HG02763 (cell line): Measurements from ENCODE around the gene FTL.
A peak's percentile ranks its signal among the peaks of the same experiment; 100 is the strongest.

Source experiments
- ATAC-seq: cut with Tn5 transposase; IDR thresholded peaks from one replicate; pipeline ENCODE4 v1.9.1; 2021; ENCODE audit warnings: mild to moderate bottlenecking, moderate library complexity; ENCODE audit not compliant: unreplicated experiment

The FTL gene

GRCh38 chr19:48945415-48945814 is 19.7 kb upstream of the FTL start:
- ATAC-seq, result no peak

DNA sequence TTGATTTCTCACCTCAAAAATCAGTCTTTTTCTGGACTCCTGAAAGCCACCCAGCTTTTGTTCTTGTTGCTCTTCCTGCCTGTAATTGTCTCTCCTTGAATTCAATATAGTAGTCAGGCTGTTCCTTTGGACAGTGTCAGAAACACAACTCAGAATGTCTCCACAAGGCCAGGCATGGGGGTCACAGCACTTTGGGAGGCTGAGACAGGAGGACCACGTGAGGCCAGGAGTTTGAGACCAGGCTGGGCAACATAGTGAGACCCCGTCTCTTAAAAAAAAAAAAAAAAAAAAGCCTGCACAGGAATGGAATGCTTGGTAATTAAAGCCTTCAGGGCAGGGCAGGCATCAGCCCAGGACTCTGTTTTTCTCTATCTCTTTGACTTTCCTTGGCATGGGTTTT is 19.3 kb upstream of the FTL start:
- no peak for ATAC-seq

GRCh38 chr19:48946463-48947257 is 18.4 kb upstream of the FTL start:
- no peak for ATAC-seq

DNA sequence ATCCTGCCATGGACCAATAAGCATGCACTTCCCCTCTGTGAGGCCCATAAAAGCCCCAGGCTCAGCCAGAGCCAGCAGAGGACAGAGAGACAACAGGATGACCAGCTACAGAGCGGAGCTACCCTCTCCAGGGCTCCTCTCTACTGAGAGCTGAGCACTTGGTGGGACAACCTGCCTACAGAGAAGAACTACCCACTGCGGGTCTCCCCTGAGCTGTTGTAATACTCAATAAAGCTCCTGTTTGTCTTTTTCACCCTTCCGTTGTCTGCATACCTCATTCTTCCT is 17.9 kb upstream of the FTL start:
- ATAC-seq, result no peak

GRCh38 chr19:48950159-48950558 is 14.9 kb upstream of the FTL start:
- ATAC-seq, result no peak

GRCh38 chr19:48950830-48951519 is 14.1 kb upstream of the FTL start:
- ATAC-seq, result no peak

- ATAC-seq, result no peak
These were observed 12.0 kb upstream of the FTL start for GRCh38 chr19:48953141-48953540.

GRCh38 chr19:48953990-48954594 is 11.0 kb upstream of the FTL start:
- no peak for ATAC-seq

DNA sequence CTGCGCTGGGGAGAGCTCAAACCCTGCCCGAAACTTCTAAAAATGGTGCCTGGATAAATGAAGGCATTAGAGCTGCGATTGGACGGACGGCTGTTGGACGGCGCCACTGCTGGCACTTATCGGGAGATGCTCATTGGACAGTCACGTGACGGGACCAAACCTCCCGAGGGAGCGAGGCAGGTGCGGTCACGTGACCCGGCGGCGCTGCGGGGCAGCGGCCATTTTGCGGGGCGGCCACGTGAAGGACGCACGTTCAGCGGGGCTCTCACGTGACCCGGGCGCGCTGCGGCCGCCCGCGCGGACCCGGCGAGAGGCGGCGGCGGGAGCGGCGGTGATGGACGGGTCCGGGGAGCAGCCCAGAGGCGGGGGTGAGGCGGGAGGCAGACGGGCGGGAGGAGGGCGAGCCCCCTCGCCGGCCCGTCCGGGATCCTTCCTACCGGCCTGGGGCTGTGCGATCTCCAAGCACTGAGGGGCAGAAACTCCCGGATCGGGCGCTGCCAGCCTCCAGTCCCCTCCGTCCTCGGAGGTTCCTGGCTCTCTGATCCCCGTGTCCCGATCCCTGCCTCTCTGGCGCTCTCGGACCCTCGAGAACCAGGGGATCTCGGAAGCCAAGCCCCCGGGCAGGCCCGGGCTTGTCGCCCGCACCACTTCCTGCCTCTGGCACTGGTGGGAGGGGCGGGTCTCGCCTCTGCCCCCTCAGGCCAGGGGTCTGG is 10.4 kb upstream of the FTL start, which contains the start of gene BAX:
Gene BAX (plus strand): TSS at position 281 of the 713 bp plus-strand sequence. CDS start 54 bp downstream, at position 335.
- ATAC-seq, result peak; percentile 94

- no peak for ATAC-seq
These were observed 9.7 kb upstream of the FTL start for GRCh38 chr19:48955308-48955958.

DNA sequence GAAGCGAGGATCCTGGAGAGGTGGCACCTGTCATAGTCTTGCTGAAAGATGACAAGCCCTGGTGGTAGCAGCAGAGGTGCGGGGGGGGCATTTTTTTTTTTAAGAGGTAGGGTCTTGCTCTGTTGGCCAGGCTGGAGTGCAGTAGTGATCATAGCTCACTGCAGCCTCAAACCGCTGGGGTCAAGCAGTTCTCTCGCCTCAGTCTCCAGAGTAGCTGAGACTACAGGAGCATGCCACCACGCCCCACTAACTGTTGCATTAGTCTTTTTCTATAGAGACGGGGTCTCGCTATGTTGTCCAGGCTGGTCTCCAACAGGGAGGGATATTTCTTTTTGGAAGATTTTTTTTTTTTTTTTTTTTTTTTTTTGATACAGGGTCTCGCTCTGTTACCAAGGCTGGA is 7.1 kb upstream of the FTL start:
- ATAC-seq, result no peak

- ATAC-seq, result no peak
These were observed 5.5 kb upstream of the FTL start for GRCh38 chr19:48959341-48960239.

- no peak for ATAC-seq
These were observed 4.0 kb upstream of the FTL start for GRCh38 chr19:48961051-48961649.

DNA sequence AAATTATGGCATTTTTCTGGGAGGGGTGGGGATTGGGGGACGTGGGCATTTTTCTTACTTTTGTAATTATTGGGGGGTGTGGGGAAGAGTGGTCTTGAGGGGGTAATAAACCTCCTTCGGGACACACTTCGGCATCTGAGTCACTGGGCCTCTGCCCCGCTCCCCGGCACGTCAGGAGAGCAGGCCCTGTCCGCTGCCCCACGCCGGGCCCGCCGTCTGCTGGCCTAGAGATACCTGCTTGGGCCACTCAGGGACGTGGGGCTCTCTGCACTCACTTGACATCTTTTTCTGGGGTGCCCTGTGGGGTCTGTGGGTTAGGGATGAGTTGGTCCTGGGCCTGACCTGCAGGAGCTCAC is 3.5 kb upstream of the FTL start:
- ATAC-seq, result no peak

GRCh38 chr19:48962029-48962848 is 2.9 kb upstream of the FTL start:
- ATAC-seq, result peak; percentile 23

DNA sequence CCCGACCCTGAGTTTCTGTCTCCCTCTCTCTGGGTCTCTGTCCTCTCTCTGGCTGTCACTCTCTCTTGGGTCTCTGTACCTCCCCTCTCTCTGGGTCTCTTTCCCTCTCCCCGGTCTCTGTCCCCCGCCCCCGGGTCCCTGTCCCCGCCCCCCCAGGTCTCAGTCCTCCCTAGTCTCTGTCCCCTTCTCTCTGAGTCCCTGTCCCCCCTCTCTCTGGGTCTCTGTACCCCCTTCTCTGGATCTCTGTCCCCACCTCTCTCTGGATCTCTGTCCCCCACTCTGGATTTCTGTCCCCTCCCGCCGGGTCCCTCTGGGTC is 2.3 kb upstream of the FTL start:
- ATAC-seq, result no peak

DNA sequence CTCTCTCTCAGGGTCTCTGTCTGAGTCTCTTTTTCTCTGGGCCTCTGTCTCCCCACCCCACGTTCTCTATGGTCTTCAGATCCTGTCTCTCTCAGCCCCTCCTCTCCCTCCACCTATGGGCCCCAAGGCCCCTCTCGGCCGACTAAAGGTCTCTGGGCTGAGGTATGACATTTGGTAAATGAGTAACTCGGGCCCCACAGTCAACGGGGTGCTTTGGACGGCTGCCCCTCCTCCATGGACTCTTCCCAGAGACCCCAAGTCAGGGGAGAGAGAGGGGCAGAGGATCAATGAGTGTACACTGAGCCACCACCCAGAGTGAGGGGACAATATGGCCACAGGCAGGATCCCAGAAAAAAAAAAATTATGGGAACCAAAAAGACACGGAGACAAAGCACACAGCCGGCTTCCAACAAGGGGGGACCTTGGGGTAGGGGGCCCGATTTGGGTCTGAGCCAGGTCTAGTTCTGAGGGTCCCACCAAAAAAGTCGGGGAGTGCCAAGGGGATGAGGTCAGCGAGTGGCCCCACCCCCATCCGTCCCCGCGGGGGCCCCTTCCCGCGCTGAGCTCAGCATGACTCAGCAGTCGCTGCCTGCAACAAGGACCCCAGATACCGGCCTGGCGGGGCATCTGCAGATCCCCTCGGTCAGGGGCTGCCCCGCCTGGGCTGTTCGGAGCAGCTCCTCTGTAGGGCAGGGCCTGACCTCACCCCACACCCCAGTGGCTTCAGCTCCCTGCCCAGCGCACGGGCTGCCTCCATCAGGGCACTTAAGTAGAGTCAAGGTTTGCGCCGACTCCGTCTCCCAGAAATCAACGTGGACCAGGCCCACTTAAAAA is 1.5 kb upstream of the FTL start:
- peak; percentile 21 for ATAC-seq
